Vagina (tissue), 2 donors: ENCODE results near the gene GAGE12J. TPM values are rescaled to one million over a fixed set of nuclear protein-coding genes. Genes with fewer than 3 reads are reported as not detected.
"Not testable (repeated sequence)": the region's sequence is repeated elsewhere in the genome, so short reads cannot be mapped to it uniquely, and the experiment has no call there.

Experiments
- DNase-seq, 2 donors: peaks; one replicate each; pipeline ENCODE4 v3.0.0-alpha.2; 2017; ENCODE audit errors: extremely low spot score in 2 of 2
- H3K27ac ChIP-seq: fragments of 200-600 bp; sonication (generic); one replicate; pipeline ENCODE4 v1.5.1; 2019
- H3K27me3 ChIP-seq: fragments of 200-600 bp; sonication (generic); one replicate; pipeline ENCODE4 v1.5.1; 2019
- H3K36me3 ChIP-seq, 2 donors: fragments of 200-600 bp; sonication (generic); one replicate each; pipeline ENCODE4 v1.5.1; 2017 to 2019
- H3K4me1 ChIP-seq: fragments of 200-600 bp; sonication (generic); one replicate; pipeline ENCODE4 v1.5.1; 2019
- H3K4me3 ChIP-seq, 2 donors: fragments of 200-600 bp; sonication (generic); 1 replicate in 1 of 2; 2 replicates in 1 of 2; pipeline ENCODE4 v1.5.1; 2016 to 2019
- H3K9me3 ChIP-seq: fragments of 200-600 bp; sonication (generic); one replicate; pipeline ENCODE4 v1.5.1; 2019
- POLR2A ChIP-seq, 2 donors: fragments of 450-650 bp; IDR thresholded peaks; one replicate each; pipeline ENCODE4 v1.6.1; 2017; ENCODE audit warnings: antibody characterized with exemption in 2 of 2, mild to moderate bottlenecking in 2 of 2, moderate library complexity in 2 of 2
- POLR2AphosphoS5 ChIP-seq, 2 donors: sonication (generic); formaldehyde crosslinking; IDR thresholded peaks; one replicate each; pipeline ENCODE4 v1.9.0; 2017; ENCODE audit warnings: antibody characterized with exemption in 2 of 2, mild to moderate bottlenecking in 2 of 2, low read depth in 1 of 2; ENCODE audit not compliant: insufficient read depth in 1 of 2
- intact Hi-C: fragments of 100-400 bp; cut with DNase I; formaldehyde crosslinking; loops from one replicate; pipeline ENCODE4 v1.15.1; 2023
- total RNA-seq: library from RNA; depleted of rRNA; stranded (reverse); fragments of >200 nt; gene quantifications from one replicate; pipeline ENCODE4 v1.2.3, GENCODE V29; 2016
- TF ChIP-seq, protein P1 (sequence below), 3 experiments: fragments of 450-650 bp in 2 of 3; fragments of 200-600 bp in 1 of 3; sonication (generic) in 1 of 3; IDR thresholded peaks; one replicate each; pipeline ENCODE4 v1.5.1; 2017 to 2019; ENCODE audit warnings: antibody characterized with exemption in 3 of 3, mild to moderate bottlenecking in 2 of 3, moderate library complexity in 2 of 3

Gene GAGE12J
- total RNA-seq, 1 donor from 2014 or later: not detected

DNA sequence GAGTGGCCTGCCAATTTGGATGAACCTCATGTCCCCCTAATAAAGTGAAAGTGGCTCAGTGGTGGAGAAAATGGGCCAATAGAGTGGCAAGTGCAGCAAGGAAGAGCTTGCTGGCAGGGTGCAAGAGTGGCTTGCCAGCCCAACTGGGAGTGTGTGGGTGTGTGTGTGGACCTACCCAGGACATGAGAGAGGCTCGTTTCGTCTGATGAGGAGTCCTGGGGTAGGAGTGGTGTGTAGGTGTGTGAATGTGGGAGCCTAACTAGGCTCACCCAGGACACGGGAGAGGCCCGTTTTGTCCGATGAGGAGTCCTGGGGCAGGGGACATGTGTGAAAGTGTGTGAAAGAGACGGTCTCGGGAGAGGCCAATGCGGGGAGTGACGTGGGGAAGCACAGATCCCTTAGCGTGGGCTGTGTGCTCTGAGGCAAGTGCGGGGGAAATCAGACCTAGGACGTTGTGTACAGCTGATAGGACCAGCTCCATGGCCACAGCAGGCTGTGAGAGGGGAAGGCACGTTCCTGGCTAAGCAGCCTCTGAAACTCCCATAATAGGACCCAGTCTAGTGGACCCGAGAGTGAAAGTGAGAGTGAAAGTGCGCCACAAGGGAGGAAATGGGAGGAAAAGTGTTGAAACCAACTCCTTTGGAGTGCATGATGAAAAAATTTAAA, 13.1 kb upstream of the GAGE12J start:
- H3K4me3 ChIP-seq: peak overlapping the region; percentile 38 to 43

DNA sequence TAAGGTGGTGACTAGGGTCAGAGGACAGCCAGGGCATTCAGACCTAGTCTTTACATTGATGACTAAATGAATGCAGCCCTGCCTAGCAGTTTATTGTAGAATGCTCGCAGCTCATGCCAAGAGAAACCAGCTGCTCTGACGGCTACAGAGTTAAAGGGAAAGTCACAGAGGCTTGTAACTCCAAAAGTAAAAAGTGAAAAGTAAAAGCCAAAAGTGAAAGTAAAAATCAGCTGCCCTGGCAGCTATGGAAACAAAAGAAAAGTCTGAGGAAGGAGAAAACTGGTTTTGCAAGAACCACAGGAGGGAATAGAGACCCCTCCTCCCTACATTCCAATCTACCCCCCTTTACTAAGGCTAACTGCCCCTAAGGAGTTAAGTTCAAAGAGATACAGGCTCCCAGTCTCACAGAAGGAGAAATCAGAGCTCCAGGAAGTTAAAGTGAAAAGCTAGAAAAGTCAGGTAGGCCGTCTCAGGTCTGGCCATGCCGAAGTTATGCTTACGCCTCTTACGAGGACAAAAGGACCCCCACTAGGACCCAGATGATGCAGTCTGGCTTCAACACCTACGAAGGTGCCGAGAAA, 12.3 kb upstream of the GAGE12J start:
- TF ChIP-seq POLR2A (IDR thresholded peaks at IDR 0.05): no peak
- no peak for TF ChIP-seq POLR2AphosphoS5 (IDR thresholded peaks at IDR 0.05; ENCODE audit: insufficient read depth in 1 of 2, low read depth in 1 of 2)
- TF ChIP-seq, protein P1, sequence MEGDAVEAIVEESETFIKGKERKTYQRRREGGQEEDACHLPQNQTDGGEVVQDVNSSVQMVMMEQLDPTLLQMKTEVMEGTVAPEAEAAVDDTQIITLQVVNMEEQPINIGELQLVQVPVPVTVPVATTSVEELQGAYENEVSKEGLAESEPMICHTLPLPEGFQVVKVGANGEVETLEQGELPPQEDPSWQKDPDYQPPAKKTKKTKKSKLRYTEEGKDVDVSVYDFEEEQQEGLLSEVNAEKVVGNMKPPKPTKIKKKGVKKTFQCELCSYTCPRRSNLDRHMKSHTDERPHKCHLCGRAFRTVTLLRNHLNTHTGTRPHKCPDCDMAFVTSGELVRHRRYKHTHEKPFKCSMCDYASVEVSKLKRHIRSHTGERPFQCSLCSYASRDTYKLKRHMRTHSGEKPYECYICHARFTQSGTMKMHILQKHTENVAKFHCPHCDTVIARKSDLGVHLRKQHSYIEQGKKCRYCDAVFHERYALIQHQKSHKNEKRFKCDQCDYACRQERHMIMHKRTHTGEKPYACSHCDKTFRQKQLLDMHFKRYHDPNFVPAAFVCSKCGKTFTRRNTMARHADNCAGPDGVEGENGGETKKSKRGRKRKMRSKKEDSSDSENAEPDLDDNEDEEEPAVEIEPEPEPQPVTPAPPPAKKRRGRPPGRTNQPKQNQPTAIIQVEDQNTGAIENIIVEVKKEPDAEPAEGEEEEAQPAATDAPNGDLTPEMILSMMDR (IDR thresholded peaks at IDR 0.05): no peak

More for the DNA sequence above, 13.1 kb upstream of the GAGE12J start:
- Histone ChIP-seq H3K27me3 (no peaks in the 10 kb centered on the region), H3K36me3 (no peaks in the 10 kb centered on the region), H3K4me1 (peaks cover 22% of the 10 kb centered on the region), H3K27ac (peak overlapping the region; percentile 60), H3K9me3 (no peaks in the 10 kb centered on the region)
- intact Hi-C loops: no loop called here
- no peak for DNase-seq
- TF ChIP-seq POLR2A (IDR thresholded peaks at IDR 0.05) (no peak), POLR2AphosphoS5 (IDR thresholded peaks at IDR 0.05; ENCODE audit: insufficient read depth in 1 of 2, low read depth in 1 of 2) (no peak)
- TF ChIP-seq, protein P1 (IDR thresholded peaks at IDR 0.05): no peak

DNA sequence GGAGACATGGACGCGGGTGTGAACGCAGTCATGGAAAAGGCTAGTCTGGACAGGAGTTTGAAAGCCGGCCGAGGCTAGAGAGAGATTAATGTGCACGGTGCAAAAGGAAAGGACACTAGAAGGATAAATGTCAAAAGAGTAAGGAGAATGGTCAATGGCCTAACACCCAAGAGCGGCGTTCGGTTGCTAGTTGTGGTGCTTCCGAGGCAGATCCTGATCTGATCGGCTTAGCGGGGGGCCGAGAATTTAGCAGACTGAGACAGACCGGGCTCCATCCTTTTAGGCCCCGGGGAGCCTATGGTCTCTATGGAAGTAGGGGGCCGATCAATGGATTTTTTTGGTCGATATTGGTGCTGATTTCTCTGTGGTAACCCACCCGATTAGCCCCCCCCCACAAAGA, 11.5 kb upstream of the GAGE12J start:
- no peaks in the 10 kb centered on the region for H3K27me3 ChIP-seq
- no peaks in the 10 kb centered on the region for H3K9me3 ChIP-seq
- peak overlapping the region; percentile 60 for H3K27ac ChIP-seq
- H3K4me3 ChIP-seq: no peak overlapping the region
- H3K36me3 ChIP-seq: no peaks in the 10 kb centered on the region
- intact Hi-C loops: no loop called here
- H3K4me1 ChIP-seq: peaks cover 22% of the 10 kb centered on the region
- TF ChIP-seq, protein P1 (IDR thresholded peaks at IDR 0.05): no peak
- TF ChIP-seq POLR2A (IDR thresholded peaks at IDR 0.05): no peak
- TF ChIP-seq POLR2AphosphoS5 (IDR thresholded peaks at IDR 0.05; ENCODE audit: insufficient read depth in 1 of 2, low read depth in 1 of 2): no peak
- no peak for DNase-seq

More for the DNA sequence above, 12.3 kb upstream of the GAGE12J start:
- intact Hi-C loops: no loop called here
- H3K27ac ChIP-seq: peak overlapping the region; percentile 60
- H3K27me3 ChIP-seq: no peaks in the 10 kb centered on the region
- H3K4me3 ChIP-seq: peak overlapping the region; percentile 38 to 43
- no peaks in the 10 kb centered on the region for H3K36me3 ChIP-seq
- DNase-seq: no peak
- peaks cover 22% of the 10 kb centered on the region for H3K4me1 ChIP-seq
- no peaks in the 10 kb centered on the region for H3K9me3 ChIP-seq

DNA sequence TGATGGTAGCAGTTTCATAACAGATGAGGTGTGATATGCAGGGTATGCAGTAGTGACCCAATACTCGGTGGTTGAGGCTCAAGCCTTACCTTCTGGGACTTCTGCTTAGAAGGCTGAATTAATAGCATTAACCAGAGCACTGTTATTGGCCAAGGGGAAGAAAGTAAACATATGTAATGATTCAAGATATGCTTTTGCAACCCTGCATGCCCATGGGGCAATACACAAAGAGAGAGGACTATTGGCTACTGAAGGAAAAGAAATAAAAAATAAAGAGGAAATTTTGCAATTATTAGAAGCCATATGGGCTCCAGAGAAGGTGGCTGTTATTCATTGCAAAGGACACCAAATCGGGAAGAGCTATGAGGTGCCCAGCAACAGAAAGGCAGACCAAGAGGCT, 9.7 kb upstream of the GAGE12J start:
- Histone ChIP-seq H3K4me1 (peaks cover 22% of the 10 kb centered on the region), H3K4me3 (no peak overlapping the region), H3K36me3 (no peaks in the 10 kb centered on the region), H3K9me3 (no peaks in the 10 kb centered on the region), H3K27me3 (no peaks in the 10 kb centered on the region), H3K27ac (no peak overlapping the region)
- intact Hi-C loops: no loop called here
- DNase-seq: no peak
- TF ChIP-seq, protein P1 (IDR thresholded peaks at IDR 0.05): no peak
- TF ChIP-seq POLR2AphosphoS5 (IDR thresholded peaks at IDR 0.05; ENCODE audit: insufficient read depth in 1 of 2, low read depth in 1 of 2) (no peak), POLR2A (IDR thresholded peaks at IDR 0.05) (no peak)

DNA sequence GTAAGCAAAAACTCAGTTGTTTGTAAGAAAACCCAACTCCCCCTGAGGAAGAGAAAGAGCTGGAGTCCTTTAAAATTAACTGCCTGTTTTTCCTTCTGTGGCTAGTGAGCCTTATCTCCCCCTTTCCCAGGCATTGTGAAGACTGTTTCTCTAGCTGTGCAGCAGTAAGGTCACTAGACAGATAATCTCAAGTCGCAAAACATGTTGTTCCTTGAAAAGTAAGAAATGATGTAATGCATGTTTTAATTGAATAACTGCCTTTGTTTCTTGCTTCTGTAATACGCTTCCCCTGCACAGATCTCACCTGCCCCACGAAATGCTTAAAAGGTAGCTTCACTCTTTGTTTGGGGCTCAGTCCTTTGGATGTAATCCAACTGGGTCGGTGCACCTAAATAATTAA, 5.8 kb upstream of the GAGE12J start:
- Histone ChIP-seq H3K27ac (no peak overlapping the region), H3K36me3 (no peaks in the 10 kb centered on the region), H3K4me3 (no peak overlapping the region), H3K27me3 (no peaks in the 10 kb centered on the region), H3K9me3 (no peaks in the 10 kb centered on the region), H3K4me1 (no peaks in the 10 kb centered on the region)
- intact Hi-C loops: no loop called here
- no peak for DNase-seq
- TF ChIP-seq, protein P1 (IDR thresholded peaks at IDR 0.05): no peak
- TF ChIP-seq POLR2A (IDR thresholded peaks at IDR 0.05) (no peak), POLR2AphosphoS5 (IDR thresholded peaks at IDR 0.05; ENCODE audit: insufficient read depth in 1 of 2, low read depth in 1 of 2) (no peak)

DNA sequence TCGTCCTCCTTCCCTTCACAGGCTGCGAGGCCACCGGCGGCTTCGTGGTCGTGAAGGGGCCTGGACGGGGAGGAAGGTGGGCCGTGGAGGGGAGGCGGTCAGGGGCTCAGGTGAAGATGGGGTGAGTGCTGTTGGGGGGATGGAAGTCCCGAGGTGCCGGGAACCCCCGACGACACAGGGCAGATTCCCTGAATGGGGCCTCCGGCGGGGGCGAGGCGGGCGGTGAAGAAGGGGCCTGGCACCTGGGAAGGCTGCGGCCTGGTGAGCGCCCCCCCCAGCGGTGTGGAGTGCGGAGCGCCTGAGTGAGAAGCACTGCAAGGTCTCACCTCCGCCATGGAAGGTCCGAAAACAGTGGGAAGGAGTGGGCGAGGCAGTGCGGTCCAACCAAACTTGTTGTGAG, 429 bp downstream of the GAGE12J start:
- H3K36me3 ChIP-seq, H3K4me1 ChIP-seq, H3K9me3 ChIP-seq, H3K27ac ChIP-seq, intact Hi-C loops, DNase-seq, H3K4me3 ChIP-seq, H3K27me3 ChIP-seq: not testable (repeated sequence)

DNA sequence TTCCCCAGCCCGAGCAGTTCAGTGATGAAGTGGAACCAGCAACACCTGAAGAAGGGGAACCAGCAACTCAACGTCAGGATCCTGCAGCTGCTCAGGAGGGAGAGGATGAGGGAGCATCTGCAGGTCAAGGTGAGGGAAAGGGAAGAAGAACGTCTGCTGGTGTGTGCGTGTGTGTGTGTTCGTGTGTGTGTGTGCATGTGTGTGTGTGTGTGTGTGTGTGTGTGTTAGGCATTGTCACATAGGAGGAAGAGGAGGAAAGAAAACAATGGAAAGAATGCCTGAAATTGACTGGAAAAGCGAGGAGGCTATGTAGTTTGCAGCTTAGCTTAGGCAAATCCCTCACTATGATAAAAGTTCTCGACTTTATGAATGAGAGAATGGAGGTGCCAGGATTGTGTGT, 1.9 kb downstream of the GAGE12J start:
- H3K9me3 ChIP-seq, H3K4me3 ChIP-seq, H3K27ac ChIP-seq, H3K27me3 ChIP-seq, intact Hi-C loops, H3K36me3 ChIP-seq, DNase-seq, H3K4me1 ChIP-seq: not testable (repeated sequence)
